Measurements from ENCODE around the gene ADPGK. TPM values are rescaled to one million over a fixed set of nuclear protein-coding genes. Genes with fewer than 3 reads are reported as not detected.

ADPGK gene
- total RNA-seq, 1 donor from 2014 or later, result 24.8 TPM

- Histone ChIP-seq H3K27me3 (no peaks in the 10 kb centered on the region), H3K4me3 (no peak overlapping the region), H3K4me1 (no peaks in the 10 kb centered on the region), H3K27ac (no peak overlapping the region), H3K9me3 (peaks cover 0 to 22% of the 10 kb centered on the region in 2 donors), H3K36me3 (peaks cover 36 to 70% of the 10 kb centered on the region in 2 donors)
- DNase-seq (ENCODE audit: low spot score in 2 of 2), result no peak
- intact Hi-C loops (cut with DNase I), result no loop called here
- TF ChIP-seq CTCF (IDR thresholded peaks at IDR 0.05), result no peak
Observed at GRCh38 chr15:72764656-72765055, 18.9 kb downstream of the ADPGK start.

GRCh38 chr15:72760590-72761260, 22.8 kb downstream of the ADPGK start:
- no peak overlapping the region for H3K4me3 ChIP-seq
- H3K36me3 ChIP-seq, result peaks cover 23 to 72% of the 10 kb centered on the region in 2 donors
- intact Hi-C loops (cut with DNase I), result no loop called here
- H3K27ac ChIP-seq, result no peak overlapping the region
- H3K9me3 ChIP-seq, result no peaks in the 10 kb centered on the region
- no peak for TF ChIP-seq CTCF (IDR thresholded peaks at IDR 0.05)
- H3K27me3 ChIP-seq, result no peaks in the 10 kb centered on the region
- H3K4me1 ChIP-seq, result no peaks in the 10 kb centered on the region
- no peak for DNase-seq (ENCODE audit: low spot score in 2 of 2)

- no peak for DNase-seq (ENCODE audit: low spot score in 2 of 2)
- Histone ChIP-seq H3K9me3 (no peaks in the 10 kb centered on the region), H3K36me3 (peaks cover 26 to 91% of the 10 kb centered on the region in 2 donors), H3K27ac (no peak overlapping the region), H3K4me3 (no peak overlapping the region), H3K4me1 (no peaks in the 10 kb centered on the region), H3K27me3 (no peaks in the 10 kb centered on the region)
- TF ChIP-seq CTCF (IDR thresholded peaks at IDR 0.05), result no peak
- intact Hi-C loops (cut with DNase I), result no loop called here
Observed at GRCh38 chr15:72758182-72758581, 25.4 kb downstream of the ADPGK start.

GRCh38 chr15:72754096-72754495, 29.5 kb downstream of the ADPGK start:
- intact Hi-C loops (cut with DNase I), result no loop called here
- H3K36me3 ChIP-seq, result peaks cover 28 to 70% of the 10 kb centered on the region in 2 donors

GRCh38 chr15:72751751-72752455, 31.7 kb downstream of the ADPGK start:
- peaks cover 22 to 50% of the 10 kb centered on the region in 2 donors for H3K36me3 ChIP-seq
- H3K27me3 ChIP-seq, result no peaks in the 10 kb centered on the region
- H3K4me3 ChIP-seq, result no peak overlapping the region
- no peaks in the 10 kb centered on the region for H3K9me3 ChIP-seq
- H3K27ac ChIP-seq, result no peak overlapping the region
- no peak for TF ChIP-seq CTCF (IDR thresholded peaks at IDR 0.05)
- H3K4me1 ChIP-seq, result no peaks in the 10 kb centered on the region
- intact Hi-C loops (cut with DNase I), result no loop called here
- no peak for DNase-seq (ENCODE audit: low spot score in 2 of 2)

More at GRCh38 chr15:72754096-72754495, 29.5 kb downstream of the ADPGK start:
- no peak overlapping the region for H3K27ac ChIP-seq
- DNase-seq (ENCODE audit: low spot score in 2 of 2), result no peak
- TF ChIP-seq CTCF (IDR thresholded peaks at IDR 0.05), result no peak
- no peaks in the 10 kb centered on the region for H3K27me3 ChIP-seq
- H3K9me3 ChIP-seq, result no peaks in the 10 kb centered on the region
- H3K4me1 ChIP-seq, result no peaks in the 10 kb centered on the region
- no peak overlapping the region for H3K4me3 ChIP-seq

Measured in ascending aorta (tissue), 2 donors.